Tibial nerve (tissue), 4 donors: Measurements from ENCODE around the gene CTNNA3.

Experiments
- EP300 ChIP-seq, 2 donors: sonication (generic); formaldehyde crosslinking; IDR thresholded peaks; one replicate each; pipeline ENCODE4 v1.6.1; 2017; ENCODE audit warnings: antibody characterized with exemption in 2 of 2, mild to moderate bottlenecking in 1 of 2
- POLR2A ChIP-seq, 2 donors: fragments of 450-650 bp; IDR thresholded peaks; one replicate each; pipeline ENCODE4 v1.6.1; 2017; ENCODE audit warnings: antibody characterized with exemption in 2 of 2, mild to moderate bottlenecking in 2 of 2, moderate library complexity in 2 of 2
- TF ChIP-seq, protein P1 (sequence below), 5 experiments: fragments of 200-600 bp in 3 of 5; fragments of 450-650 bp in 2 of 5; sonication (generic) in 3 of 5; IDR thresholded peaks; one replicate each; pipeline ENCODE4 v1.5.1; 2016 to 2019; ENCODE audit warnings: antibody characterized with exemption in 5 of 5, mild to moderate bottlenecking in 3 of 5, moderate library complexity in 2 of 5

DNA sequence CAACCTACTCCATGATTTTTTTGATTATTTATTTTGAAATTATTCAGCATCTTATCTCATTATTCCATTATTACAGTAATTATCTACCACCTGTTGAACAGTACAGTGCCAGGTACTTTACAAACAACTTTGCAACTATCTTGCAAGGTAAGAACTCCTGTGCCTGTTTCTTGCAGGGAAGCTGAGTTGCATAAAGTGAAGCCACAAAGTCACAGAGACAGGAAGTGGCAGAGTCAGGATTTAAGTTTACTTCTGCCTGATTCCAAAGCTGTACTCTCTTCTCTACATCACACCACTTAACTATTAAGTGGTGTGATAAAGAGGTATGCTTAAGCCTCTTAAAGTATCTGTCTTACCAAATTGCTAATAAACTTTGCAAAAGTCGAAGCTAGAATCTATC lies 690.0 kb downstream of the CTNNA3 start:
- TF ChIP-seq, protein P1, sequence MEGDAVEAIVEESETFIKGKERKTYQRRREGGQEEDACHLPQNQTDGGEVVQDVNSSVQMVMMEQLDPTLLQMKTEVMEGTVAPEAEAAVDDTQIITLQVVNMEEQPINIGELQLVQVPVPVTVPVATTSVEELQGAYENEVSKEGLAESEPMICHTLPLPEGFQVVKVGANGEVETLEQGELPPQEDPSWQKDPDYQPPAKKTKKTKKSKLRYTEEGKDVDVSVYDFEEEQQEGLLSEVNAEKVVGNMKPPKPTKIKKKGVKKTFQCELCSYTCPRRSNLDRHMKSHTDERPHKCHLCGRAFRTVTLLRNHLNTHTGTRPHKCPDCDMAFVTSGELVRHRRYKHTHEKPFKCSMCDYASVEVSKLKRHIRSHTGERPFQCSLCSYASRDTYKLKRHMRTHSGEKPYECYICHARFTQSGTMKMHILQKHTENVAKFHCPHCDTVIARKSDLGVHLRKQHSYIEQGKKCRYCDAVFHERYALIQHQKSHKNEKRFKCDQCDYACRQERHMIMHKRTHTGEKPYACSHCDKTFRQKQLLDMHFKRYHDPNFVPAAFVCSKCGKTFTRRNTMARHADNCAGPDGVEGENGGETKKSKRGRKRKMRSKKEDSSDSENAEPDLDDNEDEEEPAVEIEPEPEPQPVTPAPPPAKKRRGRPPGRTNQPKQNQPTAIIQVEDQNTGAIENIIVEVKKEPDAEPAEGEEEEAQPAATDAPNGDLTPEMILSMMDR (IDR thresholded peaks at IDR 0.05) = no peak
- TF ChIP-seq POLR2A (IDR thresholded peaks at IDR 0.05) (no peak), EP300 (IDR thresholded peaks at IDR 0.05) (no peak)
